ENCODE data around the gene MSL1. TPM values are rescaled to one million over a fixed set of nuclear protein-coding genes. Genes with fewer than 3 reads are reported as not detected.

The MSL1 gene
- total and polyA plus RNA-seq, 2 of the 13 experiments (the other 11 are each of a cell fraction or from before 2014, with no cell fraction given) = 63.8 to 88.5 TPM

DNA sequence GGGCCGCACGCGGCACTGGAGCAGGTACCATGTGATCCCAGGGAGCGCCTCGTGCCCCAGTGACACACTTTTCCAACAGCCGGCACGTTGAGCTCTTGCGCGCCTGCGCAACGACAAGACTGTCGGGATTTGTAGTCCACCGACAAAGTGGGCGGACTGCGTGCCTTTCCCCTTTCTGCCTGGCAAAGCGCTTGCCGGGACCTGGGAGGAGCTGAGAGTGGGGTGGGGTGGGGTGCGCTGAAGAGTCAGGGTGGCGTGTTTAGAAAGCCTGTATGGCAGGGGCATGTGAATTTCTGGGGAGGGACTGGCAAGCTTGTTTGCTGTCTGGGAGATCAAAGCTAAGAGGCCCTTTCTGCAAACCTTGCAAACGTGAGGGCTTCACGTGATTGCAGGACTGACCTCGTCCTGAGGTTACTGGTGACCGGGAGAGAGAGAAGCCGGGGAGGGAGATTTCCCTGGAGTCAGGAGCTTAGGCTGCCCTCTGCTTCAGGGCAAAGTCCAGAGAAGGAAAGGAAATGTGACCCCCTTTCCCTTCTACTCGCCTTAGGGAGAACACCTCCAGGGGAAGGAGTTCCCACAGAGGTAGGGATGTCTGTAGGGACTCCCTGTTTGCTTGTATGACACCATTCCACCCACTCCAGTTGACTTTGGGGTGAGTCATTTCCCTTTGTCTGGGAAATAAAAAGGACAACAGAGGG, 21.0 kb upstream of the MSL1 start (continued):
- TF ChIP-seq ZXDC (CRISPR knock-in tag; IDR thresholded peaks at IDR 0.05) = peak; percentile 95
- no peak for TF ChIP-seq ATF1 (CRISPR knock-in tag; IDR thresholded peaks at IDR 0.05)
- peak; percentile 17 to 85; a peak in 2 of 4 replicates for TF ChIP-seq KLF16 (CRISPR knock-in tag; IDR thresholded peaks at IDR 0.05)
- TF ChIP-seq NR2C2 (CRISPR knock-in tag; IDR thresholded peaks at IDR 0.05; ENCODE audit: borderline replicate concordance) = peak; percentile 92
- 0 out of 2 replicates have a peak, but pooled peaks have one; percentile 86 for TF ChIP-seq SNAI1 (CRISPR knock-in tag; IDR thresholded peaks at IDR 0.05; ENCODE audit: borderline replicate concordance)
- peak; percentile 91 for TF ChIP-seq SMAD3 (CRISPR knock-in tag; IDR thresholded peaks at IDR 0.05)
- no peak for TF ChIP-seq ZBTB40 (IDR thresholded peaks at IDR 0.05)
- TF ChIP-seq ZBTB40 (CRISPR knock-in tag; IDR thresholded peaks at IDR 0.05) = peak; percentile 89
- TF ChIP-seq FOSL1 (CRISPR knock-in tag; IDR thresholded peaks at IDR 0.05; ENCODE audit: borderline replicate concordance) = peak; percentile 96
- TF ChIP-seq SMARCC2 (IDR thresholded peaks at IDR 0.05) = 0 out of 2 replicates have a peak, but pooled peaks have one; percentile 42
- TF ChIP-seq, protein P1, sequence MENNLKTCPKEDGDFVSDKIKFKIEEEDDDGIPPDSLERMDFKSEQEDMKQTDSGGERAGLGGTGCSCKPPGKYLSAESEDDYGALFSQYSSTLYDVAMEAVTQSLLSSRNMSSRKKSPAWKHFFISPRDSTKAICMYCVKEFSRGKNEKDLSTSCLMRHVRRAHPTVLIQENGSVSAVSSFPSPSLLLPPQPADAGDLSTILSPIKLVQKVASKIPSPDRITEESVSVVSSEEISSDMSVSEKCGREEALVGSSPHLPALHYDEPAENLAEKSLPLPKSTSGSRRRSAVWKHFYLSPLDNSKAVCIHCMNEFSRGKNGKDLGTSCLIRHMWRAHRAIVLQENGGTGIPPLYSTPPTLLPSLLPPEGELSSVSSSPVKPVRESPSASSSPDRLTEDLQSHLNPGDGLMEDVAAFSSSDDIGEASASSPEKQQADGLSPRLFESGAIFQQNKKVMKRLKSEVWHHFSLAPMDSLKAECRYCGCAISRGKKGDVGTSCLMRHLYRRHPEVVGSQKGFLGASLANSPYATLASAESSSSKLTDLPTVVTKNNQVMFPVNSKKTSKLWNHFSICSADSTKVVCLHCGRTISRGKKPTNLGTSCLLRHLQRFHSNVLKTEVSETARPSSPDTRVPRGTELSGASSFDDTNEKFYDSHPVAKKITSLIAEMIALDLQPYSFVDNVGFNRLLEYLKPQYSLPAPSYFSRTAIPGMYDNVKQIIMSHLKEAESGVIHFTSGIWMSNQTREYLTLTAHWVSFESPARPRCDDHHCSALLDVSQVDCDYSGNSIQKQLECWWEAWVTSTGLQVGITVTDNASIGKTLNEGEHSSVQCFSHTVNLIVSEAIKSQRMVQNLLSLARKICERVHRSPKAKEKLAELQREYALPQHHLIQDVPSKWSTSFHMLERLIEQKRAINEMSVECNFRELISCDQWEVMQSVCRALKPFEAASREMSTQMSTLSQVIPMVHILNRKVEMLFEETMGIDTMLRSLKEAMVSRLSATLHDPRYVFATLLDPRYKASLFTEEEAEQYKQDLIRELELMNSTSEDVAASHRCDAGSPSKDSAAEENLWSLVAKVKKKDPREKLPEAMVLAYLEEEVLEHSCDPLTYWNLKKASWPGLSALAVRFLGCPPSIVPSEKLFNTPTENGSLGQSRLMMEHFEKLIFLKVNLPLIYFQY (CRISPR knock-in tag; IDR thresholded peaks at IDR 0.05; ENCODE audit: borderline replicate concordance) = peak; percentile 92; the same call in 1 of the 2 replicates
